Measurements from ENCODE around the gene ADAMTS20.
A peak's percentile ranks its signal among the peaks of the same experiment; 100 is the strongest.

Gene ADAMTS20

DNA sequence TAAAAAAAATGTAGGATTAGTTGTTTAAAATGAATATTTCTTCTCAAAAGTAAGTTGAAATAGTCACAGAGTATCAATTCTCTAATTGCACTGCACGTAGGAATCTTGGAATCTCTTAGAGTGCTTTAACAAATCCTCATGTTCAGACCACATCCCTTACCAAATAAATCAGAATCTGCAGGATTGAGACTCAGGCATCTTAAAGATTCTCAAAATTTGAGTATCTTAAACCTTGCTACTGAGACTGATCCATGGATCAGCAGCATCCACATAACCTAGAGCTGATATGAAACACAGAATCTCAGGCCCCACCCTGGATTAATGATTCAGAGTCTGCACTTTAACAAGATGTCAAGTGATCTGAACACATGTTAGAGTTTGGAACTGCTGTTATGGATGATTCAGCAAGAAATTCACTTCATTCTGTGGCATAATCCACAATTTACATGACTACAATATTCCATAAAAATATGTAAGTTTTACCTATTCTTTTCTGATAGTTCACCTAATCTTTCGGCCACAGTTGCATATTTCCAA lies 58.7 kb downstream of the ADAMTS20 start:
- DNase-seq (ENCODE audit: low spot score), result no peak

DNA sequence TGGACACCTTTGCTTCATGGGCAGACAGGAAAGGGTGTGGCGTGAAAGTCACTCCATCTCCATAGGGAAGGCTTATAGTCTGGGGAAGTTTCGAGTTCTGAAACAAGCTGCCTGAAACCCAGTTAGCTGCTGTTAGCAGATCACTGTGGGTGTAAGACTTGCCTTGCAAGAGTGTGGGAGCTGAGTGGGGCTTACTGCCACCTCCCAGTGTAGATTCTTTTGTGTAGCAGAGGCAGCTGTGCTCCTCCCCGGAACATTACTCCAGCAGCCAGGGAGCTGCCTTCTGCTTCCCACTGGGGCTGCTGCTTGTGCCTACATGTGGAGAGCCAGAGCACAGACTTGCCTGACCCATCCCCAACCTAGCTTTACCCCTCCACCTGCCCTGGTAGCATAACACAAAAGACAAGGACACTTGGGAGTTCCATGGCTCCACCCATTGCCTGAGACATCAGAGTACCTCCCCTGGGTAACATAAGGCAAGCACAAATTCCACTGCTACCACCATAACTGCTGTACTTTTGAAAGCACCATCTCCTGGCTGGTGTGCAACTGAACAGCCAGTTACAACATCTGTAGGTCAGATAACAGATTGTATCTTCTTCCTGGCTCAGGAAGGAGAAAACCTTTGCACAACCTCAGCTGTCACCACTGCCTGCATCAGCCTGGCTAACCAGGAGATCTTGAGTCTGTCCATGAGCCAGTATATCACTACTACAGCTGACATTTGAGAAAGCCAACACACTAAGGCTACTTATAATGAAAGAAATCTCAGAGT lies 69.5 kb downstream of the ADAMTS20 start:
- peak; percentile 5 for DNase-seq (ENCODE audit: low spot score)

- DNase-seq (ENCODE audit: low spot score), result no peak
These were observed 71.4 kb downstream of the ADAMTS20 start for GRCh38 chr12:43480591-43480990.

GRCh38 chr12:43462741-43463140 lies 89.3 kb downstream of the ADAMTS20 start:
- no peak for DNase-seq (ENCODE audit: low spot score)

- no peak for DNase-seq (ENCODE audit: low spot score)
These were observed 89.9 kb downstream of the ADAMTS20 start for GRCh38 chr12:43462080-43462479.

DNA sequence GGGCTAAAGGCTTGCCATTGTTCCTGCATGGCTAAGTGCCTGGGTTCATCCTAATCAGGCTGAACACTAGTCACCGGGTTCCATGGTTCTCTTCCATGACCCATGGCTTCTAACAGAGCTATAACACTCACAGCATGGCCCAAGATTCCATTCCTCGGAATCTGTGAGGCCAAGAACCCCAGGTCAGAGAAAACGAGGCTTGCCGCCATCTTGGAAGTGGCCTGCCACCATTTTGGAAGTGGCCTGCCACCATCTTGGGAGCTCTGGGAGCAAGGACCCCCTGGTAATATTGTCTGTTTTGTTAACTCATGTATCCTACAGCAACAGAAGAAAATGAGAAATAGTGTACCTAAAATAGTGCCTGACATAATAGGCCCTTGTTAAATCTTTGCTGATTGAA lies 92.7 kb downstream of the ADAMTS20 start:
- DNase-seq (ENCODE audit: low spot score), result no peak

- no peak for DNase-seq (ENCODE audit: low spot score)
These were observed 98.2 kb downstream of the ADAMTS20 start for GRCh38 chr12:43453761-43454160.

DNA sequence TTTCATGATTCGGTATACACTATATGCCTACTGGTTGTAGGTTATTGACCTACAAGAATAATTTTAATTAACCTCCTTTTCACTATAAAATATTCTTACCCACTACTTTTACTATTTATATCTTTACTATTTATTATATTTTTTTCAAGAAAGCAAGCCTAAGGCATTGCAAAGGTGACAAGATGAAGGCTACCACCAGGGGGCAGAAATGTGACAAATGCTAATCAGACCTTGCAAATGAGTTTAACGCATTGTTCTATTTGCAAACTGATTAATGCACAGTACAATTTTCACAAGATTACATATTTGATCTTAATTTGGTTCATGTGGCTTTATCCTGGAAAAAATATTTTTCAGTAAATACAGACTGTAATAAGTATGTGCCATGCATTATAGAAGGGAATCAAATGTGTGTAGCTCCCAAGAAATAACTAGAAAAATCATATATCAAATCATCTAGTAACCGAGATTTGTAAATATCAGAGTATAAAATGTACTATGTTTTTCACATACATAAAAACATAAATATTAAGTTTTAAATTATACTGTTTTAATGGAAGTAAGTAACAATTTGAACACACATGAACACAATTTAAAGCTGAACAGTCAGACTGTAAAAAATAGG lies 107.0 kb downstream of the ADAMTS20 start:
- peak; percentile 37 for DNase-seq (ENCODE audit: low spot score)

DNA sequence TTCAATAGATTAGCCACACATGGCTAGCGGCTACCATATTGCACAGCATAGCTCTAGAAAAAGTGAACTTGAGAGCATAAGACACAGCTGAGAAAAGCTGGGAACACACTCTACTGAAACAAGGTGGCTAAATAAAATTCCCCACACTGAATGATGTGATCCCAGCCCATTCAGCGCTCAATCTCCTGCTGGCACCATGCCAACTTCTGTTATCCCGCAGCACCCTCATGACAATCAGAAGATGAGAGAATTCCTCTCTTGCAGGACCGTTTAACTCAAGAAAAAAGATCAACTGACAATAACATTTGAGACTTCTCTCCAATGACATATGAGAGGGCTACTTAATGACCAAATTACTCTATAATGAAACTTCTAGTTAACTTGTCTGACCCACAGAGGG lies 115.4 kb downstream of the ADAMTS20 start:
- DNase-seq (ENCODE audit: low spot score), result no peak

DNA sequence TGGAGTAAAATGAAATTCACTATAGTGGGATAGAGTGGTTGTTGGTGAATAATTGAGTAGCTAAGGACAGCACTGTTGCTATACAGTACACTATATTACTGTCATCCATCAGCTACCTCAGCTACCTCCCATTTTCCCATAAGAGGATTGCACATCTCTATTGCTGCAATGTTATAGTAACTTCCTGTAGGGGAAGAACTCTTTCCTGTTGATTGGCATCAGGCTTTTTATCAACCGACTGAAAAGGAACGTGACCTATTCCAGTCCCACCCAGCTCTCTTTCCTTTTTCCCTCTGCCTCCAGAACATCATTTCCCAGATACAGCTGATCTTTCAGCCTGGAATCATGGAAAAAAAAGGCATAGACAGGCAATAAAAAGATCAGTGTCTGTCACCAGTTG lies 117.4 kb downstream of the ADAMTS20 start:
- no peak for DNase-seq (ENCODE audit: low spot score)

DNA sequence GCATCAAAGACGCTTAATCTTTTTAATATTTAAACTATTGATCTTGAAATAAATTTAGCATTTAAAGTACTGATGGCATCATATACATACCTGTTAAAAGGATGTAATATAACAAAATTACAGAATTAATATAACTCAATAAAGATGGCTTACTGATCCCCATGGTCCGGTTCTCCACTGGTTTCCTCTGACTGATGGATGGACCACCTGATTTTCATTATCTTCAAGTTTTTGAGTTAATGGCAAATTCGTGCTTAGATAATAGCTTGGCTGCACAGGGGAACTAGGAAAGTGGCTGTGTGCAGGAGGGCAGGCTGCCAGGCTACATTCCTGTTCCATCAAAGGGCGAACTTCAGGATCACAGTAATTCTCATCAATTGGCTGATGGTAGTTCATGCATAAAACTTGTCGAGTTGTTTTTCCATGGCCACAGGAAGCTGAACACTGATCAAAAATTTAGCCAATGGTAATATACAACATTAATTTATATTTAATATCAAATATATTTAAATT lies 123.9 kb downstream of the ADAMTS20 start:
- DNase-seq (ENCODE audit: low spot score), result no peak

DNA sequence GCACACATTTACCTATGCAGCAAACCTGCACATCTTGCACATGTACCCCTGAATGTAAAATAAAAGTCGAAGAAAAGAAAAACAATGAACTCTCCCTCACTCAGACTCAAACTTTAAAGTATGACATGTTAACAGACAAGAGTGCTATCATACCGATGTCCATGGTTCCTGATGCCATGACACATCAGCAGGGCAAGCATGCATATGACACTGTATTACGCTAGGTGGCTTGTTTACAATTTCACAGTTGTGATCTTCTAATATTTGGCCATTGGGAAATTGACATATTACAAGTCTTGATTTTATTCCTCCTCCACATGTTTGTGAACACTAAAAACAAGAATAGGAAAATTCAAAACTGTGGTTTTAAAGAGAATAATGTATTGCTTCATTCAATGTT lies 126.6 kb downstream of the ADAMTS20 start:
- no peak for DNase-seq (ENCODE audit: low spot score)

DNA sequence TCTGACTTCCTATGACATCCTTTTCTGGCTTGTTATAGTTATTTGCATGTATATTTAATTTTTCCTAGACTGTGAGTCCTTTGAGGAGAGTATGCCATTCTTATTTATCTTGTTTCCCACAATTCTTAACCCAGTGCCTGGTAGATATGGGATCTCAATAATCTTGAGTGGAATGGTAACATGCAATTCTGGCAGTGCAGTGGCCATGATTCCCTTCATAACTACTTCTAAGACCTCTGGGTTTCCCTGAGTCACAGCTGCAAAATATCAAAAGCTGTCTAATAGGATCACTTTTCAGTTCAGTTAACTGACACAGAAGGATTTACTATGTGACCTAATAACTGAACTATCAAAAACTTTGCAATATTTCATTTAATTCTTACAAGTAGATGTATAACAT lies 135.0 kb downstream of the ADAMTS20 start:
- no peak for DNase-seq (ENCODE audit: low spot score)

DNA sequence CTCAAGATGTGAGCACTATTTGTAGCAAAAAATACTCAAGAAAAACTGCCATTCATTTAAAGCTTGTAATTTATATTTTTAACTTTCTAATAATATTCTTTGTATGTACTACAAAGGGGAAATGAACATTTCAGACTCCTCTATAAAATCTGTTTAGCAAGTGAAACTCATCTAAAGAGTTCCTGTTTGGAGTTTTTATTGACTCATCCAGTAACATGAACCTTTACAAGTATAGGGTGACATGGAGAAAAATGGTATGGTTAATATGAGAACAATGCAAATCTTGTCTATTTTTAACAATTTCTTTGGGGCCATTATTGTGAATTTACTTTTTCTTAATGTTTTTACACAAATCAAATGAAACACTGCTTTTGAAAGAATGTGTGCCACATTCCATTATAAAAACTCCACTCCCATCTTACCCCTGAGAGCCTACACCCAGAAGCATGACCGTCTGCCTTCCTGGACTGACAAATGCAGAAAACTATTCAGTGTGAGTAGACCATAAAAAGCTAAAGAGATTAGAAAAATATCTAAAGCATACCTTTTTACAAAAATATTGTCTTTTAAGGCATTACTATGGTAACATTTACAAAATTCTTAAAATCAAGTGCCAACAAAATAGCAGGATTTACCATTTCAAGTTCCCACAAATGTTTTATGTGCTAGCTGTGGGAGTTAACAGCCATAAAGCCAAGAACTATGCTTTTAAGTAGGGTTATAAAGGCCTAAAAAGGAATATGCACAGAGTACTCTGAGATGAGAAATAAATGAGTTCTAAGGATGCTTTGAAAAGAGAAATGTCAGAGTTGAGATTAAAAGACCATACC lies 144.0 kb downstream of the ADAMTS20 start:
- DNase-seq (ENCODE audit: low spot score), result no peak

GRCh38 chr12:43406801-43407200 lies 145.2 kb downstream of the ADAMTS20 start:
- no peak for DNase-seq (ENCODE audit: low spot score)

DNA sequence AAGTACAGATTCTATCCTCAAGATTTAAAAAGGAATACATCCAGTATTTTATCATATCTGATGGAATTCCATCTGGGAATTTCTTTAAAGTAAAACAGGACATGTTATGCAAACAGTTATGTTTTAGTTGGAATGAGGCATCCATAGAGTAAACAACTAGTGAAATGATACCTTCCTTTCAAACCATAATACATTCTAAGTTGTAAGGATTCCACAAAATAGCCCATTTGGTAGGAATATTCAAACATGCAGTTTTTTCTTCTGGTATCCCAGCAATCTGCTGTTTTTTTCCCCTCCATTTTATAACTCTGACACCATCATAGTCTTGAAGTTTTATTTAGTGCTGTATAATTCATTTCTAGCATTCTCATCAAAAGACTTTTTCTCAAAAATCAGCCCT lies 149.6 kb downstream of the ADAMTS20 start:
- DNase-seq (ENCODE audit: low spot score), result no peak

DNA sequence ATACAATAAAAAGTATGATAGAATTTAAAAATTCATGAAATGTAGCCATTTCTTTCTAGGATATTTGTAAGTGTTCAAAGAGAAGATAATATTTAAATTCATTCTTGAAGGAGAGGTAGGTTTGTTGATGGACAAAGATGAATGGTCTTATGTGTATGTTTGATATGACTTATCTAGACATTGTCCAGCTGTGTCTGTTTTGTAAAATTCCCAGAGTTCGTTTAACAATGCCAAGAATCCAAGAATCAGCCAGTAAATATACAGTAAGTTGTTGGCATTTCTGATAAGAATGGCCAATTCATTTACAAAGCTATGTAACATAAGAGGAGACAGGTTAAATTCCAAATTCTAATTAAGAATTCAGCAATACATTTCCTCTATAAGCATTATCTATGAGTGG lies 150.9 kb downstream of the ADAMTS20 start:
- no peak for DNase-seq (ENCODE audit: low spot score)

DNA sequence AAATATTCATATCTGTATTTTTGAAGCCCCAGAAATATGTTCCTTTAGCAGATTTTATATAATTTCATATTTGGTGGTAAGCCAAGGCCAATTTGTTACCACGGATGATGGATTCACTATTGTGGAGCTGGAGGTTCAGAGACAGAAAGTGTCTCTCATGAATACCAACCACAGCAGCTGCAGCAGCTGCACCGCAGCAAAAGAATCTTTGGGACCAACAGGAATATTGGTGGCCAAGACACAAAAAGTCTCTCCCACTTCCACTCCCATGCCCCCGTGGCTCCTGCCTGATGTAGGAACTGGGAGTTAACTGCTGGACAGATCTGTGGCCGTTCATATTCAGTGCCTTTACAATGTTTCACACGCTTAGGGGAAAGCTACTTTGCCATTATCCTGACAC lies 155.3 kb downstream of the ADAMTS20 start:
- no peak for DNase-seq (ENCODE audit: low spot score)

DNA sequence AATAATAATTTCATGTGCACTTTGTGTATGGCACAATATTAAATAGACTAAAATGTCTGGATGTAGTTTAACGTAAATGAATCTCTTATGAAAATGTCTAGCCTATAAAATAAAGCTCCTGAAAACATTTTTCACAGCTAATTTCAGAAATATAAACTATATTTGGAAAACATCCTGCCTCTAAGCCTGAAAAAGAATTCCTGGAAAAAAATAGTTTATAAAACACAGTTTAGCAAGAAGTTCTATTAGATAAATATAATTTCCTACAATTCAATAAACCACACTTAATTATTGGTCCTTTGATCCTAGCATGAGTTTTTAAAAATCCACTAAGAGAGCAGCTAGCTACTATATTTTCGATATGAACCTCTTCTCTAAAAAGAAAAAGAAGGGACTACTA lies 159.9 kb downstream of the ADAMTS20 start:
- DNase-seq (ENCODE audit: low spot score), result no peak

GRCh38 chr12:43381879-43382278 lies 170.1 kb downstream of the ADAMTS20 start:
- no peak for DNase-seq (ENCODE audit: low spot score)

GRCh38 chr12:43378448-43378847 lies 173.6 kb downstream of the ADAMTS20 start:
- DNase-seq (ENCODE audit: low spot score), result no peak

DNA sequence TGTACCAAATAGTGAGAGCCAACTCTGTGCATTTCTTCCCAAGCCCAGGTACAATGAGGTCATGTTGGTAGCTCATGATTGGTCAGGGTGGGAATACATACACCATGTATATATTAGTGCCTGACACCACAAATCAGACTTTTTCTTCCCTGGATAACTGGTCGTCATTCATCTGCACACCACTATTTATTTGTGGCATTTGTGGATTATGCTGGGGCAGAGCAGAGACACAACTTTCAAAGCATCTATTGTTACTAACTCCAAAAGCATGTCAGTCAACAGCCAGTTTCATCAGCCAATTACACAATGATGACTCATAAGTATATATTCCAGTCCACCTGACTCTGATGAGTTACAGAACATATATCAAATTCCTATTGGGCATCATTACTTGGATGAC lies 181.7 kb downstream of the ADAMTS20 start:
- DNase-seq (ENCODE audit: low spot score), result no peak
